Esophagus muscularis mucosa (tissue), 4 donors: ENCODE measurements around the gene HOMER2. TPM values are rescaled to one million over a fixed set of nuclear protein-coding genes. Genes with fewer than 3 reads are reported as not detected.

Experiments used
- DNase-seq: peaks from one replicate; pipeline ENCODE4 v3.0.0-alpha.2; 2017; ENCODE audit errors: extremely low spot score
- H3K27ac ChIP-seq, 4 donors: fragments of 200-600 bp; sonication (generic); replicated peaks in 1 of 4; 1 replicate in 3 of 4; 2 replicates in 1 of 4; pipeline ENCODE4 v1.5.1; 2016 to 2019; ENCODE audit warnings: mild to moderate bottlenecking in 1 of 4
- H3K27me3 ChIP-seq, 4 donors: fragments of 200-600 bp; sonication (generic); one replicate each; pipeline versions ENCODE4 v1.5.1 to v1.6.0; 2016 to 2019
- H3K36me3 ChIP-seq, 4 donors: fragments of 200-600 bp; sonication (generic); one replicate each; pipeline ENCODE4 v1.5.1; 2016 to 2019
- H3K4me1 ChIP-seq, 4 donors: fragments of 200-600 bp; sonication (generic); one replicate each; pipeline ENCODE4 v1.5.1; 2016 to 2019
- H3K4me3 ChIP-seq, 4 donors: fragments of 200-600 bp; sonication (generic); 1 replicate in 2 of 4; 2 replicates in 2 of 4; pipeline ENCODE4 v1.5.1; 2016 to 2019; ENCODE audit warnings: mild to moderate bottlenecking in 4 of 4, moderate library complexity in 1 of 4
- H3K9me3 ChIP-seq, 4 donors: fragments of 200-600 bp; sonication (generic); 1 replicate in 3 of 4; 2 replicates in 1 of 4; pipeline ENCODE4 v1.5.1; 2016 to 2019
- CTCF ChIP-seq, 3 experiments: fragments of 200-600 bp in 2 of 3; fragments of 450-650 bp in 1 of 3; sonication (generic) in 2 of 3; IDR thresholded peaks; one replicate each; pipeline ENCODE4 v1.5.1; 2017 to 2019; ENCODE audit warnings: antibody characterized with exemption in 3 of 3, mild to moderate bottlenecking in 2 of 3, moderate library complexity in 1 of 3
- EP300 ChIP-seq: sonication (generic); formaldehyde crosslinking; IDR thresholded peaks from one replicate; pipeline ENCODE4 v1.6.1; 2017; ENCODE audit warnings: antibody characterized with exemption
- POLR2A ChIP-seq: fragments of 450-650 bp; IDR thresholded peaks from one replicate; pipeline ENCODE4 v1.6.1; 2017; ENCODE audit warnings: antibody characterized with exemption, moderate library complexity, mild to moderate bottlenecking, low read depth
- POLR2AphosphoS5 ChIP-seq, 2 donors: sonication (generic); formaldehyde crosslinking; IDR thresholded peaks; one replicate each; pipeline ENCODE4 v1.6.1; 2017; ENCODE audit warnings: antibody characterized with exemption in 2 of 2
- WGBS: methylation state at CpG from one replicate; pipeline ENCODE4 v1.1.5; 2018; 5-methylcytosine and 5-hydroxymethylcytosine counted together
- intact Hi-C: fragments of 100-400 bp; cut with DNase I; formaldehyde crosslinking; loops from one replicate; pipeline ENCODE4 v1.15.1; 2023
- total RNA-seq, 4 donors: library from RNA; depleted of rRNA; stranded (reverse); fragments of >200 nt; gene quantifications; one replicate each; pipeline versions ENCODE4 v1.1.0 to v1.2.1, GENCODE V29; 2016

Gene HOMER2
- total RNA-seq, 4 donors from 2014 or later = 13.3 to 54.8 (median 25.8) TPM

GRCh38 chr15:82921939-82922338, 30.6 kb downstream of the HOMER2 start:
- Histone ChIP-seq H3K27ac (no peak overlapping the region), H3K4me1 (peaks cover 8 to 29% (median 17%) of the 10 kb centered on the region in 4 donors), H3K4me3 (no peak overlapping the region), H3K27me3 (no peaks in the 10 kb centered on the region), H3K36me3 (no peaks in the 10 kb centered on the region), H3K9me3 (no peaks in the 10 kb centered on the region)
- intact Hi-C loops = no loop called here
- no peak for TF ChIP-seq EP300
- TF ChIP-seq POLR2AphosphoS5 (IDR thresholded peaks at IDR 0.05) = no peak
- no peak for TF ChIP-seq CTCF (IDR thresholded peaks at IDR 0.05)
- TF ChIP-seq POLR2A = no peak
- no peak for DNase-seq

- peaks cover 8 to 29% (median 19%) of the 10 kb centered on the region in 4 donors for H3K4me1 ChIP-seq
- no peaks in the 10 kb centered on the region for H3K9me3 ChIP-seq
- WGBS = 79% methylated on average over 8 of the region's 8 CpGs
- no peak overlapping the region for H3K27ac ChIP-seq
- H3K36me3 ChIP-seq = no peaks in the 10 kb centered on the region
- no peak overlapping the region for H3K4me3 ChIP-seq
- TF ChIP-seq CTCF (IDR thresholded peaks at IDR 0.05) (no peak), POLR2A (no peak), EP300 (no peak), POLR2AphosphoS5 (IDR thresholded peaks at IDR 0.05) (no peak)
- DNase-seq = no peak
- intact Hi-C loops = no loop called here
- no peaks in the 10 kb centered on the region for H3K27me3 ChIP-seq
Measured at GRCh38 chr15:82921242-82921641, 31.3 kb downstream of the HOMER2 start.

- Histone ChIP-seq H3K27ac (peak overlapping the region in 3 of 4 donors; percentile 16 to 42 (median 42)), H3K4me3 (no peak overlapping the region), H3K27me3 (no peaks in the 10 kb centered on the region)
Measured at GRCh38 chr15:82919231-82919886, 33.2 kb downstream of the HOMER2 start.

GRCh38 chr15:82918607-82919230, 33.8 kb downstream of the HOMER2 start:
- Histone ChIP-seq H3K4me3 (no peak overlapping the region), H3K4me1 (peaks cover 8 to 29% (median 19%) of the 10 kb centered on the region in 4 donors), H3K27ac (peak overlapping the region in 3 of 4 donors; percentile 16 to 42 (median 42)), H3K9me3 (no peaks in the 10 kb centered on the region), H3K36me3 (no peaks in the 10 kb centered on the region), H3K27me3 (no peaks in the 10 kb centered on the region)
- intact Hi-C loops = no loop called here
- no peak for DNase-seq
- TF ChIP-seq EP300 (no peak), POLR2A (no peak), POLR2AphosphoS5 (IDR thresholded peaks at IDR 0.05) (no peak), CTCF (IDR thresholded peaks at IDR 0.05) (no peak)
- 97% methylated on average over 6 of the region's 6 CpGs for WGBS

More at GRCh38 chr15:82919231-82919886, 33.2 kb downstream of the HOMER2 start:
- intact Hi-C loops = no loop called here
- no peaks in the 10 kb centered on the region for H3K9me3 ChIP-seq
- DNase-seq = no peak
- H3K36me3 ChIP-seq = no peaks in the 10 kb centered on the region
- WGBS = 70% methylated on average over 5 of the region's 6 CpGs
- peaks cover 8 to 29% (median 19%) of the 10 kb centered on the region in 4 donors for H3K4me1 ChIP-seq
- no peak for TF ChIP-seq POLR2AphosphoS5 (IDR thresholded peaks at IDR 0.05)
- TF ChIP-seq CTCF (IDR thresholded peaks at IDR 0.05) = no peak
- TF ChIP-seq POLR2A = no peak
- TF ChIP-seq EP300 = no peak
